Urinary bladder (tissue), 4 donors: ENCODE results near the gene CRYBB1. TPM values are rescaled to one million over a fixed set of nuclear protein-coding genes. Genes with fewer than 3 reads are reported as not detected.

Experiments used
- DNase-seq: peaks from one replicate; pipeline ENCODE4 v3.0.0-alpha.2; 2015; ENCODE audit errors: extremely low spot score
- H3K27ac ChIP-seq: one replicate; pipeline ENCODE4 v1.5.1; 2013; ENCODE audit warnings: low read depth, mild to moderate bottlenecking, moderate library complexity
- H3K36me3 ChIP-seq: one replicate; pipeline ENCODE4 v1.6.1; 2013; ENCODE audit warnings: mild to moderate bottlenecking, moderate library complexity; ENCODE audit not compliant: insufficient read depth
- H3K4me1 ChIP-seq: one replicate; pipeline ENCODE4 v1.6.1; 2013; ENCODE audit warnings: mild to moderate bottlenecking, moderate library complexity; ENCODE audit not compliant: insufficient read depth
- H3K4me3 ChIP-seq: one replicate; pipeline ENCODE4 v1.5.1; 2013; ENCODE audit warnings: low read depth, low read length
- WGBS: extraction: QIAGEN DNeasy Blood & Tissue Kit; methylation state at CpG from one replicate; pipeline ENCODE4 v1.1.7; 2013; 5-methylcytosine and 5-hydroxymethylcytosine counted together
- polyA plus RNA-seq: library from polyadenylated mRNA; stranded (reverse); fragments of 200-250 nt; gene quantifications from one replicate; pipeline ENCODE4 v1.2.3, GENCODE V29; 2013
- small RNA-seq: library from RNA; depleted of rRNA; stranded (forward); fragments of <200 nt; gene quantifications from one replicate; pipeline ENCODE3, GENCODE V24; 2014
- total RNA-seq: library from RNA; depleted of rRNA; stranded (reverse); fragments of >200 nt; gene quantifications from one replicate; pipeline ENCODE4 v1.2.3, GENCODE V29; 2014
- donor health status: healthy with polysubstance abuse.
- donor health status: healthy.

The CRYBB1 gene
- total and polyA plus RNA-seq, 2 donors, result 1.4 to 1.6 TPM

GRCh38 chr22:26556904-26557303, 60.9 kb downstream of the CRYBB1 start:
- H3K4me1 ChIP-seq, result no peaks in the 10 kb centered on the region
- WGBS, result 89% methylated on average over 5 of the region's 5 CpGs
- no peaks in the 10 kb centered on the region for H3K36me3 ChIP-seq
- no peak for DNase-seq
- H3K4me3 ChIP-seq, result no peak overlapping the region
- H3K27ac ChIP-seq, result no peak overlapping the region

GRCh38 chr22:26555478-26555877, 62.3 kb downstream of the CRYBB1 start:
- Histone ChIP-seq H3K4me1 (no peaks in the 10 kb centered on the region), H3K4me3 (no peak overlapping the region), H3K36me3 (no peaks in the 10 kb centered on the region), H3K27ac (no peak overlapping the region)
- 88% methylated on average over 11 of the region's 11 CpGs for WGBS
- no peak for DNase-seq

- no peak for DNase-seq
- Histone ChIP-seq H3K27ac (no peak overlapping the region), H3K36me3 (no peaks in the 10 kb centered on the region), H3K4me3 (no peak overlapping the region), H3K4me1 (no peaks in the 10 kb centered on the region)
- 75% methylated on average over 6 of the region's 6 CpGs for WGBS
Observed at GRCh38 chr22:26554956-26555355, 62.9 kb downstream of the CRYBB1 start.

- WGBS, result 60% methylated on average over 7 of the region's 7 CpGs
- no peak overlapping the region for H3K27ac ChIP-seq
- no peak overlapping the region for H3K4me3 ChIP-seq
- no peak for DNase-seq
- no peaks in the 10 kb centered on the region for H3K36me3 ChIP-seq
- H3K4me1 ChIP-seq, result no peaks in the 10 kb centered on the region
Observed at GRCh38 chr22:26553056-26553752, 64.6 kb downstream of the CRYBB1 start.

GRCh38 chr22:26552466-26552865, 65.4 kb downstream of the CRYBB1 start:
- no peak overlapping the region for H3K4me3 ChIP-seq
- 54% methylated on average over 9 of the region's 10 CpGs for WGBS
- H3K27ac ChIP-seq, result no peak overlapping the region
- DNase-seq, result no peak
- no peaks in the 10 kb centered on the region for H3K4me1 ChIP-seq
- H3K36me3 ChIP-seq, result no peaks in the 10 kb centered on the region

- Histone ChIP-seq H3K36me3 (no peaks in the 10 kb centered on the region), H3K4me1 (peaks cover 1% of the 10 kb centered on the region), H3K27ac (no peak overlapping the region), H3K4me3 (no peak overlapping the region)
- 93% methylated on average over 2 of the region's 2 CpGs for WGBS
- DNase-seq, result no peak
Observed at GRCh38 chr22:26551568-26551967, 66.3 kb downstream of the CRYBB1 start.

- Histone ChIP-seq H3K4me1 (peaks cover 1% of the 10 kb centered on the region), H3K36me3 (no peaks in the 10 kb centered on the region), H3K27ac (no peak overlapping the region), H3K4me3 (no peak overlapping the region)
- DNase-seq, result no peak
- WGBS, result 72% methylated on average over 8 of the region's 8 CpGs
Observed at GRCh38 chr22:26550498-26551033, 67.3 kb downstream of the CRYBB1 start.

- DNase-seq, result no peak
- no peak overlapping the region for H3K27ac ChIP-seq
- WGBS, result 88% methylated on average over 4 of the region's 4 CpGs
- peaks cover 1% of the 10 kb centered on the region for H3K4me1 ChIP-seq
- no peak overlapping the region for H3K4me3 ChIP-seq
- no peaks in the 10 kb centered on the region for H3K36me3 ChIP-seq
Observed at GRCh38 chr22:26549902-26550497, 67.8 kb downstream of the CRYBB1 start.

Small RNAs within 50 kb of the gene (small RNA-seq; reads per million reads assigned to genes)
- gene MIR548J, result not detected
- not detected for gene RF01874

Other genes starting within 250 kb of the CRYBB1 start
- 0.58 TPM for gene ASPHD2, start 188.8 kb downstream of the CRYBB1 start, total RNA-seq
- gene ASPHD2, start 188.8 kb downstream of the CRYBB1 start, polyA plus RNA-seq, result 0.53 TPM
- 33.3 TPM for gene HPS4, start 134.2 kb downstream of the CRYBB1 start, total RNA-seq
- 15.9 TPM for gene HPS4, start 134.2 kb downstream of the CRYBB1 start, polyA plus RNA-seq
- 13.1 TPM for gene SRRD, start 134.2 kb downstream of the CRYBB1 start, total RNA-seq
- 11.7 TPM for gene SRRD, start 134.2 kb downstream of the CRYBB1 start, polyA plus RNA-seq
- gene TFIP11, start 105.6 kb downstream of the CRYBB1 start, total RNA-seq, result 22.5 TPM
- gene TFIP11, start 105.6 kb downstream of the CRYBB1 start, polyA plus RNA-seq, result 19.0 TPM
- gene TPST2, start 27.9 kb downstream of the CRYBB1 start, total RNA-seq, result 14.1 TPM
- 27.4 TPM for gene TPST2, start 27.9 kb downstream of the CRYBB1 start, polyA plus RNA-seq
- gene CRYBA4, start 3.9 kb upstream of the CRYBB1 start, total RNA-seq, result not detected
- gene CRYBA4, start 3.9 kb upstream of the CRYBB1 start, polyA plus RNA-seq, result not detected
- gene MIAT, start 39.6 kb upstream of the CRYBB1 start, total RNA-seq, result 3.3 TPM
- 0.29 TPM for gene MIAT, start 39.6 kb upstream of the CRYBB1 start, polyA plus RNA-seq